Measurements from ENCODE around the gene TBC1D4.

The TBC1D4 gene

GRCh38 chr13:75399168-75399878, 82.6 kb downstream of the TBC1D4 start:
- no peak overlapping the region for H3K4me3 ChIP-seq (ENCODE audit: low read depth, low read length)
- no peak for TF ChIP-seq CTCF (IDR thresholded peaks at IDR 0.05; ENCODE audit: low read depth, low read length)

- TF ChIP-seq CTCF (IDR thresholded peaks at IDR 0.05; ENCODE audit: low read depth, low read length): no peak
Observed at GRCh38 chr13:75398072-75398471, 83.9 kb downstream of the TBC1D4 start.

GRCh38 chr13:75395901-75396300, 86.1 kb downstream of the TBC1D4 start:
- TF ChIP-seq CTCF (IDR thresholded peaks at IDR 0.05; ENCODE audit: low read depth, low read length): no peak
- no peak overlapping the region for H3K4me3 ChIP-seq (ENCODE audit: low read depth, low read length)

More at GRCh38 chr13:75398072-75398471, 83.9 kb downstream of the TBC1D4 start:
- no peak overlapping the region for H3K4me3 ChIP-seq (ENCODE audit: low read depth, low read length)

GRCh38 chr13:75395066-75395465, 86.9 kb downstream of the TBC1D4 start:
- no peak overlapping the region for H3K4me3 ChIP-seq (ENCODE audit: low read depth, low read length)
- no peak for TF ChIP-seq CTCF (IDR thresholded peaks at IDR 0.05; ENCODE audit: low read depth, low read length)

GRCh38 chr13:75393839-75394520, 88.0 kb downstream of the TBC1D4 start:
- no peak overlapping the region for H3K4me3 ChIP-seq (ENCODE audit: low read depth, low read length)
- TF ChIP-seq CTCF (IDR thresholded peaks at IDR 0.05; ENCODE audit: low read depth, low read length): no peak

GRCh38 chr13:75391432-75392100, 90.4 kb downstream of the TBC1D4 start:
- no peak for TF ChIP-seq CTCF (IDR thresholded peaks at IDR 0.05; ENCODE audit: low read depth, low read length)
- no peak overlapping the region for H3K4me3 ChIP-seq (ENCODE audit: low read depth, low read length)

- no peak overlapping the region for H3K4me3 ChIP-seq (ENCODE audit: low read depth, low read length)
- no peak for TF ChIP-seq CTCF (IDR thresholded peaks at IDR 0.05; ENCODE audit: low read depth, low read length)
Observed at GRCh38 chr13:75390229-75390628, 91.7 kb downstream of the TBC1D4 start.

Measured in WI38 (cell line).